ENCODE results near the gene ENO2. TPM values are rescaled to one million over a fixed set of nuclear protein-coding genes. Genes with fewer than 3 reads are reported as not detected.

Gene ENO2
- total RNA-seq, 1 experiment from 2014 or later = 30.2 TPM

- no peaks in the 10 kb centered on the region for H3K9me3 ChIP-seq (ENCODE audit: low read length)
- H3K27me3 ChIP-seq (ENCODE audit: low read length) = no peaks in the 10 kb centered on the region
- ChIA-PET POLR2A (ENCODE audit: unreplicated experiment) (no interaction called here), CTCF (interaction anchor here (0.6 to 1.1 kb wide), 3 partner anchors 9 to 107 kb away, joined by 3 to 6 read pairs (median 5); no protein-coding TSS in a partner anchor)
- DNase-seq = no peak
- H2AFZ ChIP-seq (ENCODE audit: low read length) = peak overlapping the region; percentile 71
- no peaks in the 10 kb centered on the region for H4K20me1 ChIP-seq (ENCODE audit: low read length)
- H3K36me3 ChIP-seq (ENCODE audit: low read depth, low read length) = no peaks in the 10 kb centered on the region
- no peaks in the 10 kb centered on the region for H3K9me2 ChIP-seq (replicated peaks; ENCODE audit: low read length)
- H3K27ac ChIP-seq (ENCODE audit: low read length) = no peak overlapping the region
- peaks cover 11% of the 10 kb centered on the region; the same call in 1 of the 2 replicates for H3K79me2 ChIP-seq (ENCODE audit: low read length)
- peak overlapping the region; percentile 72 for H3K4me3 ChIP-seq (ENCODE audit: low read length)
- no peak for TF ChIP-seq EZH2phosphoT487 (IDR thresholded peaks at IDR 0.05; ENCODE audit: borderline replicate concordance, low read length)
- peaks cover 9% of the 10 kb centered on the region for H3F3A ChIP-seq (ENCODE audit: low read length, unreplicated experiment)
- H3K4me1 ChIP-seq (ENCODE audit: insufficient read depth, low read length) = peaks cover 18% of the 10 kb centered on the region
- no TSS peak for BruUV-seq (replicated peaks)
- intact Hi-C loops (cut with micrococcal nuclease) = no loop called here
- ATAC-seq = no peak
- H3K9ac ChIP-seq (ENCODE audit: low read length) = peak overlapping the region; percentile 32; the same call in 1 of the 2 replicates
- H3K4me2 ChIP-seq (ENCODE audit: low read length) = peak overlapping the region; percentile 96
Observed at GRCh38 chr12:6946920-6947374, 32.6 kb downstream of the ENO2 start.

- CTCF ChIA-PET = no interaction called here
- Histone ChIP-seq H4K20me1 (ENCODE audit: low read length) (no peaks in the 10 kb centered on the region), H2AFZ (ENCODE audit: low read length) (no peak overlapping the region), H3K9ac (ENCODE audit: low read length) (no peak overlapping the region), H3K36me3 (ENCODE audit: low read depth, low read length) (no peaks in the 10 kb centered on the region), H3K4me2 (ENCODE audit: low read length) (no peak overlapping the region), H3F3A (ENCODE audit: low read length, unreplicated experiment) (peaks cover 9% of the 10 kb centered on the region), H3K27me3 (ENCODE audit: low read length) (no peaks in the 10 kb centered on the region), H3K9me3 (ENCODE audit: low read length) (no peaks in the 10 kb centered on the region), H3K79me2 (ENCODE audit: low read length) (peaks cover 11% of the 10 kb centered on the region; the same call in 1 of the 2 replicates), H3K27ac (ENCODE audit: low read length) (no peak overlapping the region), H3K9me2 (replicated peaks; ENCODE audit: low read length) (no peaks in the 10 kb centered on the region), H3K4me1 (ENCODE audit: insufficient read depth, low read length) (peaks cover 18% of the 10 kb centered on the region), H3K4me3 (ENCODE audit: low read length) (no peak overlapping the region)
- POLR2A ChIA-PET (ENCODE audit: unreplicated experiment) = no interaction called here
- TF ChIP-seq EZH2phosphoT487 (IDR thresholded peaks at IDR 0.05; ENCODE audit: borderline replicate concordance, low read length) (no peak), EZH2 (IDR thresholded peaks at IDR 0.05; ENCODE audit: low read length, unreplicated experiment) (no peak), CTCF (conservative IDR thresholded peaks at IDR 0.05; ENCODE audit: low read depth, low read length) (no peak)
- DNase-seq (no peak), ATAC-seq (no peak)
- intact Hi-C loops (cut with micrococcal nuclease) = no loop called here
- no TSS peak for BruUV-seq (replicated peaks)
Observed at GRCh38 chr12:6947615-6948014, 33.2 kb downstream of the ENO2 start.

GRCh38 chr12:6948873-6949594, 34.7 kb downstream of the ENO2 start:
- no peak overlapping the region for H3K4me2 ChIP-seq (ENCODE audit: low read length)
- DNase-seq (no peak), ATAC-seq (no peak)
- no peaks in the 10 kb centered on the region for H3K27me3 ChIP-seq (ENCODE audit: low read length)
- TF ChIP-seq CTCF (conservative IDR thresholded peaks at IDR 0.05; ENCODE audit: low read depth, low read length) = peak; percentile 20; the same call in 1 of the 2 replicates
- no peak for TF ChIP-seq EZH2phosphoT487 (IDR thresholded peaks at IDR 0.05; ENCODE audit: borderline replicate concordance, low read length)
- BruUV-seq (replicated peaks) = no TSS peak
- H3K4me1 ChIP-seq (ENCODE audit: insufficient read depth, low read length) = peaks cover 18% of the 10 kb centered on the region
- no peaks in the 10 kb centered on the region for H3K9me3 ChIP-seq (ENCODE audit: low read length)
- peaks cover 9% of the 10 kb centered on the region for H3F3A ChIP-seq (ENCODE audit: low read length, unreplicated experiment)
- H3K4me3 ChIP-seq (ENCODE audit: low read length) = no peak overlapping the region
- no peaks in the 10 kb centered on the region for H4K20me1 ChIP-seq (ENCODE audit: low read length)
- CTCF ChIA-PET = no interaction called here
- H3K27ac ChIP-seq (ENCODE audit: low read length) = no peak overlapping the region
- intact Hi-C loops (cut with micrococcal nuclease) = no loop called here
- no peak overlapping the region for H3K9ac ChIP-seq (ENCODE audit: low read length)
- POLR2A ChIA-PET (ENCODE audit: unreplicated experiment) = no interaction called here
- no peaks in the 10 kb centered on the region for H3K9me2 ChIP-seq (replicated peaks; ENCODE audit: low read length)
- H3K79me2 ChIP-seq (ENCODE audit: low read length) = peaks cover 11% of the 10 kb centered on the region; the same call in 1 of the 2 replicates
- H3K36me3 ChIP-seq (ENCODE audit: low read depth, low read length) = no peaks in the 10 kb centered on the region
- H2AFZ ChIP-seq (ENCODE audit: low read length) = no peak overlapping the region
